K562 (cell line): Measurements from ENCODE around the gene CSNK2A1. TPM values are rescaled to one million over a fixed set of nuclear protein-coding genes. Genes with fewer than 3 reads are reported as not detected.

ENCODE experiments used
- ATAC-seq: fragments of 200-7000 bp; cut with Tn5 transposase; 3 replicates; pipeline ENCODE4 v1.9.1; 2020; ENCODE audit warnings: moderate library complexity
- BruUV-seq: library from RNA; stranded (reverse); fragments of 400-500 nt; replicated peaks from 2 replicates; lab custom pipeline; 2021; lab: Mats Ljungman, UMichigan
- CTCF ChIA-PET: fragments of 300-600 bp; formaldehyde crosslinking; extraction: SDS; loops from one replicate; lab custom pipeline; 2021; ENCODE audit warnings: low intra/inter-chr PET ratio; lab: Yijun Ruan, JAX
- POLR2A ChIA-PET: fragments of 300-600, 350-650 bp; sonication (Branson Sonifier 250); formaldehyde crosslinking; extraction: SDS; loops from one replicate; lab custom pipeline; 2021; ENCODE audit warnings: antibody characterized with exemption, inconsistent platforms; lab: Yijun Ruan, JAX
- DNase-seq, 4 experiments: peaks; one replicate each; pipeline versions ENCODE4 v3.0.0 to v3.0.0-alpha.2; 2011 to 2018; ENCODE audit warnings: low spot score in 3 of 4, mixed read lengths in 3 of 4; ENCODE audit errors: extremely low read depth in 1 of 4
- FAIRE-seq: peaks from 2 replicates; lab custom pipeline; 2011; peaks lifted over from hg19 to GRCh38; lab: Jason Lieb, UNC
- H2AFZ ChIP-seq: 2 replicates; pipeline ENCODE4 v1.6.0; 2011; ENCODE audit warnings: low read depth, low read length, control low read depth, inconsistent platforms
- H3K27ac ChIP-seq: fragments of 200-600 bp; 3 replicates; pipeline ENCODE4 v1.8.0; 2011; ENCODE audit warnings: low read depth, mild to moderate bottlenecking, control low read depth, inconsistent platforms, low read length, moderate library complexity, mixed read lengths; ENCODE audit errors: extremely low read depth
- H3K27me3 ChIP-seq, 2 experiments: fragments of 300-600 bp in 1 of 2; 2 replicates in 1 of 2; 3 replicates in 1 of 2; pipeline versions ENCODE4 v1.6.0 to v1.8.0; 2011; ENCODE audit warnings: inconsistent platforms in 2 of 2, low read length in 2 of 2, mild to moderate bottlenecking in 1 of 2, mixed read lengths in 1 of 2, moderate library complexity in 1 of 2; ENCODE audit not compliant: control insufficient read depth in 2 of 2, insufficient read depth in 2 of 2
- H3K36me3 ChIP-seq: fragments of 300-600 bp; 3 replicates; pipeline ENCODE4 v1.8.0; 2011; ENCODE audit warnings: mild to moderate bottlenecking, low read length, inconsistent platforms; ENCODE audit not compliant: control insufficient read depth, insufficient read depth
- H3K4me1 ChIP-seq, 2 experiments: fragments of 200-600 bp in 1 of 2; replicated peaks in 1 of 2; 2 replicates in 1 of 2; 3 replicates in 1 of 2; pipeline versions ENCODE4 v1.5.1 to v1.8.0; 2011; ENCODE audit warnings: inconsistent platforms in 2 of 2, low read length in 2 of 2, mild to moderate bottlenecking in 1 of 2, mixed read lengths in 1 of 2, moderate library complexity in 1 of 2; ENCODE audit not compliant: control insufficient read depth in 2 of 2, insufficient read depth in 2 of 2
- H3K4me2 ChIP-seq: 2 replicates; pipeline ENCODE4 v1.6.1; 2011; ENCODE audit warnings: low read length, control low read depth, inconsistent platforms, mixed read lengths; ENCODE audit not compliant: insufficient read depth
- H3K4me3 ChIP-seq: fragments of 200-600 bp; sonication (generic), shearing (Covaris generic); 2 replicates; pipeline ENCODE4 v1.5.1; 2016; ENCODE audit warnings: control low read depth, inconsistent platforms
- H3K79me2 ChIP-seq: fragments of 200-600 bp; 3 replicates; pipeline ENCODE4 v1.8.0; 2011; ENCODE audit warnings: low read length, inconsistent platforms; ENCODE audit not compliant: control insufficient read depth, insufficient read depth
- H3K9ac ChIP-seq, 2 experiments: 2 replicates each; pipeline versions ENCODE4 v1.6.0 to v1.6.1; 2011; ENCODE audit warnings: low read depth in 2 of 2, low read length in 2 of 2, control low read depth in 1 of 2, inconsistent platforms in 1 of 2, mild to moderate bottlenecking in 1 of 2, mixed read lengths in 1 of 2; ENCODE audit not compliant: insufficient read depth in 1 of 2
- H3K9me1 ChIP-seq: one replicate; pipeline ENCODE4 v1.6.0; 2011; ENCODE audit warnings: inconsistent platforms, mild to moderate bottlenecking, low read length, moderate library complexity; ENCODE audit not compliant: control insufficient read depth, insufficient read depth
- H3K9me3 ChIP-seq: replicated peaks from 2 replicates; pipeline ENCODE4 v1.5.1; 2011; ENCODE audit warnings: low read depth, low read length, inconsistent platforms; ENCODE audit not compliant: control insufficient read depth, insufficient read depth
- H4K20me1 ChIP-seq: replicated peaks from 2 replicates; pipeline ENCODE4 v1.6.1; 2011; ENCODE audit warnings: low read length, inconsistent platforms, mixed read lengths; ENCODE audit not compliant: control insufficient read depth, insufficient read depth
- ADNP ChIP-seq: fragments of 200-800 bp; sonication (Bioruptor generic); IDR thresholded peaks from 2 replicates; pipeline ENCODE4 v1.6.1; 2016; ENCODE audit warnings: missing genetic modification characterization, missing compliant biosample characterization
- BCOR ChIP-seq: fragments of 450-650 bp; IDR thresholded peaks from 2 replicates; pipeline ENCODE4 v1.6.1; 2016
- GATA2 ChIP-seq: sonication (generic); formaldehyde crosslinking; IDR thresholded peaks from 2 replicates; pipeline ENCODE4 v1.4.0; 2020; ENCODE audit warnings: mild to moderate bottlenecking, missing genetic modification reagents
- HDAC2 ChIP-seq: fragments of 450-650 bp; IDR thresholded peaks from 2 replicates; pipeline ENCODE4 v1.6.1; 2016; ENCODE audit warnings: mild to moderate bottlenecking
- KDM1A ChIP-seq, 2 experiments: fragments of 450-650 bp; IDR thresholded peaks; 2 replicates each; pipeline ENCODE4 v1.6.1; 2016; ENCODE audit warnings: mild to moderate bottlenecking in 2 of 2
- RBM25 ChIP-seq: fragments of 200-400 bp; formaldehyde crosslinking; IDR thresholded peaks from 2 replicates; pipeline ENCODE4 v1.6.1; 2018; ENCODE audit warnings: low read length, low read depth, moderate library complexity; ENCODE audit not compliant: severe bottlenecking
- SMARCA5 ChIP-seq: fragments of 450-650 bp; IDR thresholded peaks from 2 replicates; pipeline ENCODE4 v1.6.1; 2016
- ZFP36 ChIP-seq: fragments of 150-350 bp; IDR thresholded peaks from 2 replicates; pipeline ENCODE4 v1.6.1; 2018; ENCODE audit warnings: low read length, low read depth; ENCODE audit not compliant: partially characterized antibody
- ZNF764 ChIP-seq: fragments of 250-450 bp; sonication (Bioruptor Pico); IDR thresholded peaks from 2 replicates; pipeline ENCODE4 v1.4.0; 2020; ENCODE audit warnings: low read depth, mild to moderate bottlenecking, moderate library complexity
- WGBS: fragments of 100-300 bp; shearing (Covaris generic); methylation state at CpG from one replicate; pipeline ENCODE4 v1.1.6; 2016; ENCODE audit warnings: low coverage, mixed read lengths; ENCODE audit not compliant: insufficient coverage; ENCODE audit errors: missing lambda C conversion rate; 5-methylcytosine and 5-hydroxymethylcytosine counted together
- in situ Hi-C: fragments of 300-500 bp; cut with MboI; formaldehyde crosslinking; loops from 4 replicates; pipeline ENCODE4 v1.15.0; 2018; ENCODE audit warnings: inconsistent platforms, mixed read lengths
- intact Hi-C: fragments of 100-400 bp; cut with micrococcal nuclease; formaldehyde crosslinking; loops from 2 replicates; pipeline ENCODE4 v1.14.2; 2022
- polyA plus RNA-seq, 8 experiments: library from polyadenylated mRNA; depleted of rRNA in 4 of 8; stranded (reverse) in 5 of 8; unstranded in 3 of 8; fragments of >200 nt; fragmentation: Nextera tagmentation in 2 of 8; fragmentation: Illumina TruSeq in 1 of 8; extraction: Ambion mirVana in 2 of 8; extraction: Trizol in 1 of 8; gene quantifications; 2 replicates each; pipeline versions ENCODE4 v1.2.1 to v1.2.3, GENCODE V29; 2011 to 2014; ENCODE audit warnings: inconsistent platforms in 1 of 8, missing spikeins in 1 of 8
- total RNA-seq, 7 experiments: library from RNA; depleted of rRNA in 6 of 7; stranded (reverse); fragments of >200 nt in 6 of 7; fragmentation: Illumina TruSeq in 2 of 7; extraction: Trizol in 2 of 7; gene quantifications; 2 replicates each; pipeline versions ENCODE4 v1.2.1 to v1.2.3, GENCODE V29; 2011 to 2021; ENCODE audit warnings: low replicate concordance in 1 of 7
- TF ChIP-seq, protein P1 (sequence below): sonication (generic); formaldehyde crosslinking; IDR thresholded peaks from 2 replicates; pipeline ENCODE4 v1.8.0; 2023; ENCODE audit warnings: missing genetic modification reagents, mild to moderate bottlenecking, borderline replicate concordance

CSNK2A1 gene
- total and polyA plus RNA-seq, 9 of the 15 experiments (the other 6 are each of a cell fraction or from before 2014, with no cell fraction given), result 71.0 to 251 (median 103) TPM

DNA sequence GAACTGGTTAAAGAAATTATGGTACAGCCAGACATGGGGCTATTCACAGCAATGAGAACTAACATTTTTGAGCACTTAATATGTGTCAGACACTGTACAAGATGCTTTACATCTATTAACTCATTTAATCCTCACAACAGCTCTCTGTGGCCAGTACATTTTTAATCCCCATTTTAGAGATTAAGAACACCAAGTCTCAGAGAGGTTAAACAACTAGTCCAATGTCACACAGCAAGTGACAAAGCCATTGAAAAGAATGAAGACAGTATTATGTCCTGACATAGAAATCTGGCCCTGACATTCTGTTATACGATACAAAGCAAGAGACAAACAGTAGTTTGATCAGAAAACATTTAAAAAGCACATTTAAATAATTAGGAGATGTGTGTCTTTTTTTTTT, 3.8 kb upstream of the CSNK2A1 start:
- POLR2A ChIA-PET, result no interaction called here

More for the DNA sequence above, 3.8 kb upstream of the CSNK2A1 start:
- CTCF ChIA-PET, result no interaction called here
- in situ Hi-C loops, result no loop called here
- no peak for FAIRE-seq
- no peak overlapping the region for H3K4me3 ChIP-seq
- H4K20me1 ChIP-seq, result no peaks in the 10 kb centered on the region
- no peak for DNase-seq
- peaks cover 12% of the 10 kb centered on the region for H3K79me2 ChIP-seq
- no peak overlapping the region for H3K9ac ChIP-seq
- H3K9me1 ChIP-seq, result no peaks in the 10 kb centered on the region
- intact Hi-C loops, result loop anchor here (10.0 kb wide), 1 partner anchor 193 kb away; no protein-coding TSS in a partner anchor
- no TSS peak for BruUV-seq
- H3K27me3 ChIP-seq, result no peaks in the 10 kb centered on the region
- peak; percentile 63 for TF ChIP-seq ZFP36
- peak; percentile 56; the same call in 1 of the 2 replicates for TF ChIP-seq ADNP
- no peak for TF ChIP-seq ZNF764
- TF ChIP-seq, protein P1, sequence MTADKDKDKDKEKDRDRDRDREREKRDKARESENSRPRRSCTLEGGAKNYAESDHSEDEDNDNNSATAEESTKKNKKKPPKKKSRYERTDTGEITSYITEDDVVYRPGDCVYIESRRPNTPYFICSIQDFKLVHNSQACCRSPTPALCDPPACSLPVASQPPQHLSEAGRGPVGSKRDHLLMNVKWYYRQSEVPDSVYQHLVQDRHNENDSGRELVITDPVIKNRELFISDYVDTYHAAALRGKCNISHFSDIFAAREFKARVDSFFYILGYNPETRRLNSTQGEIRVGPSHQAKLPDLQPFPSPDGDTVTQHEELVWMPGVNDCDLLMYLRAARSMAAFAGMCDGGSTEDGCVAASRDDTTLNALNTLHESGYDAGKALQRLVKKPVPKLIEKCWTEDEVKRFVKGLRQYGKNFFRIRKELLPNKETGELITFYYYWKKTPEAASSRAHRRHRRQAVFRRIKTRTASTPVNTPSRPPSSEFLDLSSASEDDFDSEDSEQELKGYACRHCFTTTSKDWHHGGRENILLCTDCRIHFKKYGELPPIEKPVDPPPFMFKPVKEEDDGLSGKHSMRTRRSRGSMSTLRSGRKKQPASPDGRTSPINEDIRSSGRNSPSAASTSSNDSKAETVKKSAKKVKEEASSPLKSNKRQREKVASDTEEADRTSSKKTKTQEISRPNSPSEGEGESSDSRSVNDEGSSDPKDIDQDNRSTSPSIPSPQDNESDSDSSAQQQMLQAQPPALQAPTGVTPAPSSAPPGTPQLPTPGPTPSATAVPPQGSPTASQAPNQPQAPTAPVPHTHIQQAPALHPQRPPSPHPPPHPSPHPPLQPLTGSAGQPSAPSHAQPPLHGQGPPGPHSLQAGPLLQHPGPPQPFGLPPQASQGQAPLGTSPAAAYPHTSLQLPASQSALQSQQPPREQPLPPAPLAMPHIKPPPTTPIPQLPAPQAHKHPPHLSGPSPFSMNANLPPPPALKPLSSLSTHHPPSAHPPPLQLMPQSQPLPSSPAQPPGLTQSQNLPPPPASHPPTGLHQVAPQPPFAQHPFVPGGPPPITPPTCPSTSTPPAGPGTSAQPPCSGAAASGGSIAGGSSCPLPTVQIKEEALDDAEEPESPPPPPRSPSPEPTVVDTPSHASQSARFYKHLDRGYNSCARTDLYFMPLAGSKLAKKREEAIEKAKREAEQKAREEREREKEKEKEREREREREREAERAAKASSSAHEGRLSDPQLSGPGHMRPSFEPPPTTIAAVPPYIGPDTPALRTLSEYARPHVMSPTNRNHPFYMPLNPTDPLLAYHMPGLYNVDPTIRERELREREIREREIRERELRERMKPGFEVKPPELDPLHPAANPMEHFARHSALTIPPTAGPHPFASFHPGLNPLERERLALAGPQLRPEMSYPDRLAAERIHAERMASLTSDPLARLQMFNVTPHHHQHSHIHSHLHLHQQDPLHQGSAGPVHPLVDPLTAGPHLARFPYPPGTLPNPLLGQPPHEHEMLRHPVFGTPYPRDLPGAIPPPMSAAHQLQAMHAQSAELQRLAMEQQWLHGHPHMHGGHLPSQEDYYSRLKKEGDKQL (CRISPR knock-in tag), result no peak
- TF ChIP-seq RBM25, result peak; percentile 84
- 0 out of 2 replicates have a peak, but pooled peaks have one; percentile 41 for TF ChIP-seq SMARCA5
- peak; percentile 92 for TF ChIP-seq BCOR
- peak; percentile 36 to 47; a peak in 1 of 4 replicates for TF ChIP-seq KDM1A (IDR thresholded peaks at IDR 0.05)
- TF ChIP-seq HDAC2, result 0 out of 2 replicates have a peak, but pooled peaks have one; percentile 28
- no peak for TF ChIP-seq GATA2
- H3K4me1 ChIP-seq, result peaks cover 0 to 30% of the 10 kb centered on the region in 2 experiments; a peak in 4 of 5 replicates
- no peak overlapping the region for H3K27ac ChIP-seq
- WGBS, result 75% methylated on average over 1 of the region's 1 CpG
- no peaks in the 10 kb centered on the region for H3K36me3 ChIP-seq
- peak overlapping the region; percentile 51; the same call in 1 of the 2 replicates for H2AFZ ChIP-seq
- H3K9me3 ChIP-seq, result no peaks in the 10 kb centered on the region
- ATAC-seq, result no peak
- no peak overlapping the region for H3K4me2 ChIP-seq
